ENCODE measurements around the gene PNLIP.

GRCh38 chr10:116590590-116591444 is 45.1 kb downstream of the PNLIP start, which contains the start of gene PNLIPRP1:
- TF ChIP-seq, protein P1, sequence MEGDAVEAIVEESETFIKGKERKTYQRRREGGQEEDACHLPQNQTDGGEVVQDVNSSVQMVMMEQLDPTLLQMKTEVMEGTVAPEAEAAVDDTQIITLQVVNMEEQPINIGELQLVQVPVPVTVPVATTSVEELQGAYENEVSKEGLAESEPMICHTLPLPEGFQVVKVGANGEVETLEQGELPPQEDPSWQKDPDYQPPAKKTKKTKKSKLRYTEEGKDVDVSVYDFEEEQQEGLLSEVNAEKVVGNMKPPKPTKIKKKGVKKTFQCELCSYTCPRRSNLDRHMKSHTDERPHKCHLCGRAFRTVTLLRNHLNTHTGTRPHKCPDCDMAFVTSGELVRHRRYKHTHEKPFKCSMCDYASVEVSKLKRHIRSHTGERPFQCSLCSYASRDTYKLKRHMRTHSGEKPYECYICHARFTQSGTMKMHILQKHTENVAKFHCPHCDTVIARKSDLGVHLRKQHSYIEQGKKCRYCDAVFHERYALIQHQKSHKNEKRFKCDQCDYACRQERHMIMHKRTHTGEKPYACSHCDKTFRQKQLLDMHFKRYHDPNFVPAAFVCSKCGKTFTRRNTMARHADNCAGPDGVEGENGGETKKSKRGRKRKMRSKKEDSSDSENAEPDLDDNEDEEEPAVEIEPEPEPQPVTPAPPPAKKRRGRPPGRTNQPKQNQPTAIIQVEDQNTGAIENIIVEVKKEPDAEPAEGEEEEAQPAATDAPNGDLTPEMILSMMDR (IDR thresholded peaks at IDR 0.05 in 4 of 5, conservative IDR thresholded peaks at IDR 0.05 in 1 of 5): no peak
- TF ChIP-seq POLR2A (IDR thresholded peaks at IDR 0.05): no peak
